CD4-positive, alpha-beta T cell treated with Interleukin-15 for 1 hour (primary cell): ENCODE data around the gene KCNMA1.
A peak's percentile ranks its signal among the peaks of the same experiment; 100 is the strongest.

Experiments
- DNase-seq: peaks from one replicate; pipeline ENCODE4 v3.0.0-alpha.2; 2020

The KCNMA1 gene

GRCh38 chr10:76902949-76903348 is 734.7 kb downstream of the KCNMA1 start:
- no peak for DNase-seq

- DNase-seq, result no peak
These were observed 735.9 kb downstream of the KCNMA1 start for GRCh38 chr10:76901701-76902100.

- DNase-seq, result no peak
These were observed 738.1 kb downstream of the KCNMA1 start for GRCh38 chr10:76899490-76899889.

GRCh38 chr10:76892766-76893479 is 744.7 kb downstream of the KCNMA1 start:
- no peak for DNase-seq

GRCh38 chr10:76887223-76888010 is 750.2 kb downstream of the KCNMA1 start:
- no peak for DNase-seq

- DNase-seq, result no peak
These were observed 751.8 kb downstream of the KCNMA1 start for GRCh38 chr10:76885816-76886215.

GRCh38 chr10:76884673-76885275 is 752.8 kb downstream of the KCNMA1 start:
- no peak for DNase-seq

- DNase-seq, result no peak
These were observed 754.0 kb downstream of the KCNMA1 start for GRCh38 chr10:76883596-76883995.

- DNase-seq, result no peak
These were observed 754.8 kb downstream of the KCNMA1 start for GRCh38 chr10:76882796-76883195.

GRCh38 chr10:76882245-76882644 is 755.4 kb downstream of the KCNMA1 start:
- DNase-seq, result peak; percentile 30

- DNase-seq, result no peak
These were observed 756.0 kb downstream of the KCNMA1 start for GRCh38 chr10:76881477-76882220.

GRCh38 chr10:76880931-76881330 is 756.7 kb downstream of the KCNMA1 start:
- no peak for DNase-seq

- DNase-seq, result no peak
These were observed 758.3 kb downstream of the KCNMA1 start for GRCh38 chr10:76879116-76879913.

- DNase-seq, result no peak
These were observed 759.1 kb downstream of the KCNMA1 start for GRCh38 chr10:76878514-76878913.

- DNase-seq, result no peak
These were observed 762.7 kb downstream of the KCNMA1 start for GRCh38 chr10:76874896-76875295.

- DNase-seq, result no peak
These were observed 763.4 kb downstream of the KCNMA1 start for GRCh38 chr10:76874176-76874575.

GRCh38 chr10:76871697-76872295 is 765.8 kb downstream of the KCNMA1 start:
- no peak for DNase-seq

- DNase-seq, result no peak
These were observed 767.7 kb downstream of the KCNMA1 start for GRCh38 chr10:76869931-76870330.

GRCh38 chr10:76868098-76868977 is 769.3 kb downstream of the KCNMA1 start:
- DNase-seq, result no peak

- no peak for DNase-seq
These were observed 770.6 kb downstream of the KCNMA1 start for GRCh38 chr10:76866841-76867586.
